Panc1 (cell line): ENCODE data around the gene JUND.

ENCODE experiments used
- CTCF ChIP-seq: fragments of 450-650 bp; IDR thresholded peaks from 2 replicates; pipeline ENCODE4 v1.5.1; 2017; ENCODE audit warnings: mild to moderate bottlenecking
- POLR2AphosphoS5 ChIP-seq: IDR thresholded peaks from 2 replicates; pipeline ENCODE4 v1.6.1; 2012; ENCODE audit warnings: mild to moderate bottlenecking, low read depth, low read length, moderate library complexity
- REST ChIP-seq, 2 experiments: IDR thresholded peaks; 2 replicates each; pipeline ENCODE4 v1.6.1; 2011 to 2012; ENCODE audit warnings: low read depth in 2 of 2, control low read depth in 1 of 2, low read length in 1 of 2, mild to moderate bottlenecking in 1 of 2, moderate library complexity in 1 of 2; ENCODE audit not compliant: insufficient read depth in 1 of 2
- TCF7L2 ChIP-seq: IDR thresholded peaks from 2 replicates; pipeline ENCODE4 v1.6.1; 2011; ENCODE audit warnings: mild to moderate bottlenecking, low read depth, low read length, inconsistent platforms

GRCh38 chr19:18330868-18331267 lies 49.4 kb upstream of the JUND start:
- no peak for TF ChIP-seq CTCF
- TF ChIP-seq POLR2AphosphoS5, result no peak
- no peak for TF ChIP-seq REST (IDR thresholded peaks at IDR 0.05; ENCODE audit: insufficient read depth in 1 of 2, low read depth in 2 of 2, low read length in 1 of 2)
- no peak for TF ChIP-seq TCF7L2
